Right lobe of liver (tissue), 4 donors: ENCODE results near the gene PADI6.

Source experiments
- CTCF ChIP-seq, 4 donors: fragments of 200-600 bp in 3 of 4; fragments of 450-650 bp in 1 of 4; IDR thresholded peaks; one replicate each; pipeline versions ENCODE4 v1.5.1 to v1.8.0; 2016 to 2022; ENCODE audit warnings: antibody characterized with exemption in 4 of 4, mild to moderate bottlenecking in 2 of 4
- POLR2A ChIP-seq: fragments of 450-650 bp; IDR thresholded peaks from one replicate; pipeline ENCODE4 v1.6.1; 2017; ENCODE audit warnings: antibody characterized with exemption, mild to moderate bottlenecking
- donor health status: DM: no; HTN: no; CAD: no.
- donor health status: DM: no; HTN: no; CAD: no.
- donor health status: DM: no; HTN: yes; CAD: no.

- no peak for TF ChIP-seq CTCF (IDR thresholded peaks at IDR 0.05)
- TF ChIP-seq POLR2A: no peak
These were observed 2.5 kb upstream of the PADI6 start for GRCh38 chr1:17369466-17369865.
